GM12878 (cell line): ENCODE results near the gene COL5A1. TPM values are rescaled to one million over a fixed set of nuclear protein-coding genes. Genes with fewer than 3 reads are reported as not detected.

Experiments used
- ZBTB40 ChIP-seq: fragments of 450-650 bp; IDR thresholded peaks from 2 replicates; pipeline ENCODE4 v1.6.1; 2016; ENCODE audit warnings: mild to moderate bottlenecking, moderate library complexity, borderline replicate concordance
- ZNF592 ChIP-seq: fragments of 450-650 bp; IDR thresholded peaks from 2 replicates; pipeline ENCODE4 v1.6.1; 2017; ENCODE audit warnings: mild to moderate bottlenecking, moderate library complexity
- polyA plus RNA-seq, 11 experiments: library from polyadenylated mRNA; depleted of rRNA in 4 of 11; unstranded in 6 of 11; stranded (reverse) in 5 of 11; fragments of >200 nt; fragmentation: Nextera tagmentation in 4 of 11; fragmentation: Illumina TruSeq in 1 of 11; extraction: Ambion mirVana in 4 of 11; extraction: Trizol in 1 of 11; gene quantifications; 1 replicate in 1 of 11; 2 replicates in 10 of 11; pipeline versions ENCODE4 v1.2.1 to v1.2.3, GENCODE V29; 2011 to 2016; ENCODE audit warnings: inconsistent platforms in 2 of 11, missing spikeins in 2 of 11, low read depth in 1 of 11
- total RNA-seq, 4 experiments: library from RNA; depleted of rRNA in 3 of 4; stranded (reverse); fragments of >200 nt in 3 of 4; fragmentation: Illumina TruSeq in 1 of 4; extraction: Trizol in 1 of 4; gene quantifications; 2 replicates each; pipeline versions ENCODE4 v1.2.1 to v1.2.3, GENCODE V29; 2013 to 2021

The COL5A1 gene
- total and polyA plus RNA-seq, 10 of the 15 experiments (the other 5 are each of a cell fraction or from before 2014, with no cell fraction given), result under 0.01 to 0.15 (median 0.13) TPM; not detected in 4

GRCh38 chr9:134597041-134597913 is 44.3 kb upstream of the COL5A1 start (continued):
- TF ChIP-seq ZBTB40 (no peak), ZNF592 (no peak)
